HEK293 (cell line): ENCODE data around the gene COL25A1.

Experiments used
- PRDM4 ChIP-seq: fragments of 450-650 bp; formaldehyde crosslinking; IDR thresholded peaks from 2 replicates; pipeline ENCODE4 v1.5.1; 2017; ENCODE audit warnings: missing biosample characterization, missing genetic modification characterization
- TCF7L2 ChIP-seq: IDR thresholded peaks from 2 replicates; pipeline ENCODE4 v1.6.1; 2011; ENCODE audit warnings: low read depth, mild to moderate bottlenecking, inconsistent platforms, low read length, moderate library complexity, borderline replicate concordance
- TRIM28 ChIP-seq: IDR thresholded peaks from 2 replicates; pipeline ENCODE4 v1.6.1; 2011; ENCODE audit warnings: low read length, control low read depth, borderline replicate concordance
- ZBTB11 ChIP-seq: fragments of 450-650 bp; formaldehyde crosslinking; conservative IDR thresholded peaks from 2 replicates; pipeline ENCODE4 v1.5.1; 2016; ENCODE audit warnings: low read depth, missing biosample characterization, missing genetic modification characterization
- ZNF704 ChIP-seq: fragments of 450-650 bp; formaldehyde crosslinking; IDR thresholded peaks from 2 replicates; pipeline ENCODE4 v1.5.1; 2016; ENCODE audit warnings: missing biosample characterization, missing genetic modification characterization

- TF ChIP-seq TRIM28 = no peak
- TF ChIP-seq ZNF704 = no peak
- TF ChIP-seq PRDM4 (tag by site-specific recombination) = no peak
- TF ChIP-seq ZBTB11 (tag by site-specific recombination) = no peak
- no peak for TF ChIP-seq TCF7L2
Observed at GRCh38 chr4:109160494-109160893, 142.0 kb downstream of the COL25A1 start.
